Measurements from ENCODE around the gene CUX1.

DNA sequence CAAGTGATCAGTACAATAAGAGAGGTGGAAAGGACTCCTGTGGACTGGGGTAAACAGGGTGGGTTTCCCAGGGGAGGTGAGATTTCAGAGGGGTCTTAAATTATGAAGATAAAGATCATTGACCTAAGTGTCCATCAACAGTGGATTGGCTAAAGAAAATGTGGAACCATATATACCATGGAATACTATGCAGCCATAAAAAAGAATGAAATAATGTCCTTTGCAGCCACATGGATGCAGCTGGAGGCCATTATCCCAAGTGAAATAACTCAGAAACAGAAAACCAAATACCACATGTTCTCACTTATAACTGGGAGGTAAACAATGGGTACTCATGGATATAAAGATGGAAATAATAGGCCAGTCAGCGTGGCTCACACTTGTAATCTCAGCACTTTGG is 28.9 kb upstream of the CUX1 start:
- no peak for TF ChIP-seq CSDC2 (CRISPR knock-in tag; IDR thresholded peaks at IDR 0.05)
- TF ChIP-seq PPARA (CRISPR knock-in tag; IDR thresholded peaks at IDR 0.05; ENCODE audit: borderline replicate concordance): no peak
- TF ChIP-seq, protein P1, sequence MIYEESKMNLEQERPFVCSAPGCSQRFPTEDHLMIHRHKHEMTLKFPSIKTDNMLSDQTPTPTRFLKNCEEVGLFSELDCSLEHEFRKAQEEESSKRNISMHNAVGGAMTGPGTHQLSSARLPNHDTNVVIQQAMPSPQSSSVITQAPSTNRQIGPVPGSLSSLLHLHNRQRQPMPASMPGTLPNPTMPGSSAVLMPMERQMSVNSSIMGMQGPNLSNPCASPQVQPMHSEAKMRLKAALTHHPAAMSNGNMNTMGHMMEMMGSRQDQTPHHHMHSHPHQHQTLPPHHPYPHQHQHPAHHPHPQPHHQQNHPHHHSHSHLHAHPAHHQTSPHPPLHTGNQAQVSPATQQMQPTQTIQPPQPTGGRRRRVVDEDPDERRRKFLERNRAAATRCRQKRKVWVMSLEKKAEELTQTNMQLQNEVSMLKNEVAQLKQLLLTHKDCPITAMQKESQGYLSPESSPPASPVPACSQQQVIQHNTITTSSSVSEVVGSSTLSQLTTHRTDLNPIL (CRISPR knock-in tag; IDR thresholded peaks at IDR 0.05; ENCODE audit: low read depth): no peak
- TF ChIP-seq RARB (CRISPR knock-in tag; IDR thresholded peaks at IDR 0.05): no peak
- TF ChIP-seq, protein P2, sequence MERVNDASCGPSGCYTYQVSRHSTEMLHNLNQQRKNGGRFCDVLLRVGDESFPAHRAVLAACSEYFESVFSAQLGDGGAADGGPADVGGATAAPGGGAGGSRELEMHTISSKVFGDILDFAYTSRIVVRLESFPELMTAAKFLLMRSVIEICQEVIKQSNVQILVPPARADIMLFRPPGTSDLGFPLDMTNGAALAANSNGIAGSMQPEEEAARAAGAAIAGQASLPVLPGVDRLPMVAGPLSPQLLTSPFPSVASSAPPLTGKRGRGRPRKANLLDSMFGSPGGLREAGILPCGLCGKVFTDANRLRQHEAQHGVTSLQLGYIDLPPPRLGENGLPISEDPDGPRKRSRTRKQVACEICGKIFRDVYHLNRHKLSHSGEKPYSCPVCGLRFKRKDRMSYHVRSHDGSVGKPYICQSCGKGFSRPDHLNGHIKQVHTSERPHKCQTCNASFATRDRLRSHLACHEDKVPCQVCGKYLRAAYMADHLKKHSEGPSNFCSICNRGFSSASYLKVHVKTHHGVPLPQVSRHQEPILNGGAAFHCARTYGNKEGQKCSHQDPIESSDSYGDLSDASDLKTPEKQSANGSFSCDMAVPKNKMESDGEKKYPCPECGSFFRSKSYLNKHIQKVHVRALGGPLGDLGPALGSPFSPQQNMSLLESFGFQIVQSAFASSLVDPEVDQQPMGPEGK (CRISPR knock-in tag; IDR thresholded peaks at IDR 0.05; ENCODE audit: borderline replicate concordance): no peak
- TF ChIP-seq OSR1 (CRISPR knock-in tag; IDR thresholded peaks at IDR 0.05): no peak
- no peak for TF ChIP-seq ARNTL (CRISPR knock-in tag; IDR thresholded peaks at IDR 0.05; ENCODE audit: borderline replicate concordance, low read depth)
- no peak for TF ChIP-seq ZFP30 (CRISPR knock-in tag; IDR thresholded peaks at IDR 0.05)
- no peak for TF ChIP-seq GLIS3 (CRISPR knock-in tag; IDR thresholded peaks at IDR 0.05)

Data from SK-N-SH treated with all-trans-retinoic acid at 6 μM for 48 hours (cell line).